ENCODE measurements around the gene HIVEP2.

HIVEP2 gene

DNA sequence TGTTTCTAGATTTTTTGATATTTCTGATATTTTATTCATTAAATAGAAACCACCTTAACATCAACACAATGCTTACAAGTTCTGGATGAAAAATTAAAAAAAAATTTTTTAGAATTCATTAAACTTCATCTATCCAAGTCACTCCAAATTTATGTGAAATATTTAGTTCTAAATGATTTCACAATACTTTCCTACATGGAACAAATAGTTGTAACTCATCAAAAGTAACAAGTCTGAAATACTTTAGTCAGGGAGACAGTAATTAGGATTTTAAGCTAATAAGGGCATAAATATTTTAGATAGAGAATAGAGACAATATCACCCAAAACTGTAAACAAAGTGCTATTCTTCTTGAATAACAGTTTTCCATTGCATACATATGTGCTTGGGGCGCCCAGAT, 147.8 kb downstream of the HIVEP2 start:
- no peak overlapping the region for H3K4me3 ChIP-seq
- H3K27me3 ChIP-seq, result no peaks in the 10 kb centered on the region
- DNase-seq, result no peak
- TF ChIP-seq, protein P1, sequence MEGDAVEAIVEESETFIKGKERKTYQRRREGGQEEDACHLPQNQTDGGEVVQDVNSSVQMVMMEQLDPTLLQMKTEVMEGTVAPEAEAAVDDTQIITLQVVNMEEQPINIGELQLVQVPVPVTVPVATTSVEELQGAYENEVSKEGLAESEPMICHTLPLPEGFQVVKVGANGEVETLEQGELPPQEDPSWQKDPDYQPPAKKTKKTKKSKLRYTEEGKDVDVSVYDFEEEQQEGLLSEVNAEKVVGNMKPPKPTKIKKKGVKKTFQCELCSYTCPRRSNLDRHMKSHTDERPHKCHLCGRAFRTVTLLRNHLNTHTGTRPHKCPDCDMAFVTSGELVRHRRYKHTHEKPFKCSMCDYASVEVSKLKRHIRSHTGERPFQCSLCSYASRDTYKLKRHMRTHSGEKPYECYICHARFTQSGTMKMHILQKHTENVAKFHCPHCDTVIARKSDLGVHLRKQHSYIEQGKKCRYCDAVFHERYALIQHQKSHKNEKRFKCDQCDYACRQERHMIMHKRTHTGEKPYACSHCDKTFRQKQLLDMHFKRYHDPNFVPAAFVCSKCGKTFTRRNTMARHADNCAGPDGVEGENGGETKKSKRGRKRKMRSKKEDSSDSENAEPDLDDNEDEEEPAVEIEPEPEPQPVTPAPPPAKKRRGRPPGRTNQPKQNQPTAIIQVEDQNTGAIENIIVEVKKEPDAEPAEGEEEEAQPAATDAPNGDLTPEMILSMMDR (IDR thresholded peaks at IDR 0.05), result no peak
- no peak overlapping the region for H3K27ac ChIP-seq
- no peaks in the 10 kb centered on the region for H3K9me3 ChIP-seq
- H3K36me3 ChIP-seq, result no peaks in the 10 kb centered on the region
- peaks cover 0 to 8% (median 0%) of the 10 kb centered on the region in 4 donors for H3K4me1 ChIP-seq
- intact Hi-C loops (cut with DNase I; ENCODE audit: low total_unique reads), result no loop called here

DNA sequence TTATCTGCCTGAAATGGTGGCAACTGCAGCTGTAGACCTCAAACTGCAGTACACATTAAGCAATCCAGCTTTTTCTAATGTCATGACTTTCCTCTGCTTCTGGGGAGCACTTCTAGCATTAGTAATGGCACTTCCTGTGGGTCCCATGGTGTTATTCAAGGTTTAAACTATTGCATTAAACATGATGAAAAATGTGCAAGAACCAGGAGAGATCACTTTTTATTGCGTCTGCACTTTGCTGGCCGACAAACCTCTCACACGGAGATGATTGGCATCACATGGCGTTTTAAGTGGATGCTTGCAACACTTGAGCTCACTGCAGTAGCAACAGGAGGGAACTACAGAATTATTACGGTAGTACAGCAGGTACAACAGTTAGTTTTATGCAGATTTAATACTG, 148.4 kb downstream of the HIVEP2 start:
- no peak for DNase-seq
- intact Hi-C loops (cut with DNase I; ENCODE audit: low total_unique reads), result no loop called here
- TF ChIP-seq, protein P1 (IDR thresholded peaks at IDR 0.05), result no peak
- H3K4me1 ChIP-seq, result peaks cover 0 to 3% (median 0%) of the 10 kb centered on the region in 4 donors
- no peak overlapping the region for H3K4me3 ChIP-seq
- no peak overlapping the region for H3K27ac ChIP-seq
- H3K27me3 ChIP-seq, result no peaks in the 10 kb centered on the region
- H3K36me3 ChIP-seq, result no peaks in the 10 kb centered on the region
- H3K9me3 ChIP-seq, result no peaks in the 10 kb centered on the region

- no peaks in the 10 kb centered on the region for H3K4me1 ChIP-seq
- no peaks in the 10 kb centered on the region for H3K9me3 ChIP-seq
- no peak overlapping the region for H3K27ac ChIP-seq
- no peak for DNase-seq
- TF ChIP-seq, protein P1 (IDR thresholded peaks at IDR 0.05), result no peak
- intact Hi-C loops (cut with DNase I; ENCODE audit: low total_unique reads), result no loop called here
- no peaks in the 10 kb centered on the region for H3K36me3 ChIP-seq
- H3K27me3 ChIP-seq, result no peaks in the 10 kb centered on the region
- no peak overlapping the region for H3K4me3 ChIP-seq
These were observed 149.0 kb downstream of the HIVEP2 start for GRCh38 chr6:142796024-142796423.

GRCh38 chr6:142794424-142794823, 150.6 kb downstream of the HIVEP2 start:
- intact Hi-C loops (cut with DNase I; ENCODE audit: low total_unique reads), result no loop called here
- Histone ChIP-seq H3K4me3 (no peak overlapping the region), H3K9me3 (no peaks in the 10 kb centered on the region), H3K36me3 (no peaks in the 10 kb centered on the region), H3K4me1 (no peaks in the 10 kb centered on the region), H3K27ac (no peak overlapping the region), H3K27me3 (no peaks in the 10 kb centered on the region)
- TF ChIP-seq, protein P1 (IDR thresholded peaks at IDR 0.05), result no peak
- no peak for DNase-seq

DNA sequence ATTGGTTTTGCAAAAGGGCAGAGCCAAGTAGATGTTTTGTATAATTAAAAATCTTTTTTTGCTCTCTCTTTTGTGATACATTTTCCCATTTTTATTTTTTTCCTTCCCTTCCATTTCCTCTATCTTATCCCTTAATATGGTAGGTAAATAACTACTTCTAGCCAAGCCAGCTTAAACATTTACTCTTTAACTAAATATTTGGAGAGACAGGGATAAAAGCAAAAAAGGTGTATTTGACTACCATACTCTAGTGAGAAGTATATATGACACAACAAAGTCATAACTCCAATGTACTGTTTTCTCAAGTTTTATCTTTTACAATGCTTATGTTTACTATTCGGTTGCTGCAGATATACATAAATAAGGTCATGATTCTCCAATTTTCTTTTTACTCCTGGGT, 154.7 kb downstream of the HIVEP2 start:
- no peak for DNase-seq
- no peaks in the 10 kb centered on the region for H3K27me3 ChIP-seq
- no peaks in the 10 kb centered on the region for H3K9me3 ChIP-seq
- TF ChIP-seq, protein P1 (IDR thresholded peaks at IDR 0.05), result no peak
- no peak overlapping the region for H3K4me3 ChIP-seq
- intact Hi-C loops (cut with DNase I; ENCODE audit: low total_unique reads), result no loop called here
- peaks cover 0 to 3% (median 0%) of the 10 kb centered on the region in 4 donors for H3K4me1 ChIP-seq
- no peak overlapping the region for H3K27ac ChIP-seq
- no peaks in the 10 kb centered on the region for H3K36me3 ChIP-seq

- Histone ChIP-seq H3K4me1 (peaks cover 0 to 12% (median 0%) of the 10 kb centered on the region in 4 donors), H3K36me3 (no peaks in the 10 kb centered on the region), H3K27me3 (no peaks in the 10 kb centered on the region), H3K4me3 (no peak overlapping the region), H3K9me3 (no peaks in the 10 kb centered on the region), H3K27ac (no peak overlapping the region)
- DNase-seq, result no peak
- intact Hi-C loops (cut with DNase I; ENCODE audit: low total_unique reads), result no loop called here
- TF ChIP-seq, protein P1 (IDR thresholded peaks at IDR 0.05), result no peak
These were observed 157.6 kb downstream of the HIVEP2 start for GRCh38 chr6:142787422-142787821.

All from tibial artery (tissue), 4 donors.